MM.1S (cell line): ENCODE results near the gene CDKN1B.

Experiments used
- EZH2 ChIP-seq: fragments of 300-600 bp; sonication (generic); optimal IDR thresholded peaks from 2 replicates; pipeline ENCODE3; 2017; ENCODE audit warnings: low read depth, mild to moderate bottlenecking, antibody characterized with exemption, low read length, mixed read lengths
- EZH2phosphoT487 ChIP-seq: fragments of 300-600 bp; sonication (generic); IDR thresholded peaks from 2 replicates; pipeline ENCODE4 v1.6.1; 2018; ENCODE audit warnings: antibody characterized with exemption, low read length
- TF ChIP-seq, protein P1 (sequence below): fragments of 300-600 bp; sonication (generic); IDR thresholded peaks from 2 replicates; pipeline ENCODE4 v1.5.1; 2016; ENCODE audit warnings: antibody characterized with exemption, low read length, mixed read lengths

DNA sequence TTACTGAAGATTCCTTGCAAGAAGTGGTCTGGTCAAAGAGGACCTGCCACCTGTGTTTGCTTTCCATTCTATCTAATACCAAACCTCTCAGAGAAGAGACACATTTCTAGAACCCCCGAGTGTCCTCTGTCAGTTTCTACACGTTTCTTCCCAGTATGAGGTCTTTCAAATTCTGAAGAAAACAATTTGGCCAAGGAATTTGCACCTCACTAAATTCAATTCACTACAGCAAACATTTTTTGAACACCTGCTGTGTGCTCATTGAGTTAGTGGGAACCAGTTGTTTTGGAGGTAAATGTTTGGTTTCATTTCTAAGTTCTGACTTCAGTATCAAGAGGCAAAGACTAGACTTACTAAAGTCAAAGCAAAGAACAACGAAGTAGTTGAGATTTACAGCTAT lies 40.6 kb upstream of the CDKN1B start:
- TF ChIP-seq, protein P1, sequence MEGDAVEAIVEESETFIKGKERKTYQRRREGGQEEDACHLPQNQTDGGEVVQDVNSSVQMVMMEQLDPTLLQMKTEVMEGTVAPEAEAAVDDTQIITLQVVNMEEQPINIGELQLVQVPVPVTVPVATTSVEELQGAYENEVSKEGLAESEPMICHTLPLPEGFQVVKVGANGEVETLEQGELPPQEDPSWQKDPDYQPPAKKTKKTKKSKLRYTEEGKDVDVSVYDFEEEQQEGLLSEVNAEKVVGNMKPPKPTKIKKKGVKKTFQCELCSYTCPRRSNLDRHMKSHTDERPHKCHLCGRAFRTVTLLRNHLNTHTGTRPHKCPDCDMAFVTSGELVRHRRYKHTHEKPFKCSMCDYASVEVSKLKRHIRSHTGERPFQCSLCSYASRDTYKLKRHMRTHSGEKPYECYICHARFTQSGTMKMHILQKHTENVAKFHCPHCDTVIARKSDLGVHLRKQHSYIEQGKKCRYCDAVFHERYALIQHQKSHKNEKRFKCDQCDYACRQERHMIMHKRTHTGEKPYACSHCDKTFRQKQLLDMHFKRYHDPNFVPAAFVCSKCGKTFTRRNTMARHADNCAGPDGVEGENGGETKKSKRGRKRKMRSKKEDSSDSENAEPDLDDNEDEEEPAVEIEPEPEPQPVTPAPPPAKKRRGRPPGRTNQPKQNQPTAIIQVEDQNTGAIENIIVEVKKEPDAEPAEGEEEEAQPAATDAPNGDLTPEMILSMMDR: no peak
- TF ChIP-seq EZH2: no peak
- no peak for TF ChIP-seq EZH2phosphoT487
